Tibial artery (tissue), 4 donors: ENCODE data around the gene ADAMTS16.

Source experiments
- DNase-seq, 2 donors: peaks; one replicate each; pipeline ENCODE4 v3.0.0-alpha.2; 2019
- H3K27ac ChIP-seq, 2 donors: fragments of 200-600 bp; sonication (generic) in 1 of 2; 1 replicate in 1 of 2; 2 replicates in 1 of 2; pipeline ENCODE4 v1.5.1; 2018 to 2019; ENCODE audit warnings: mild to moderate bottlenecking in 1 of 2
- H3K27me3 ChIP-seq, 2 donors: fragments of 200-600 bp; sonication (generic) in 1 of 2; one replicate each; pipeline versions ENCODE4 v1.5.1 to v1.6.0; 2016 to 2019
- H3K36me3 ChIP-seq, 3 donors: fragments of 200-600 bp; sonication (generic) in 2 of 3; one replicate each; pipeline ENCODE4 v1.5.1; 2016 to 2019; ENCODE audit warnings: mild to moderate bottlenecking in 2 of 3
- H3K4me1 ChIP-seq, 4 donors: fragments of 200-600 bp; sonication (generic) in 2 of 4; 1 replicate in 3 of 4; 2 replicates in 1 of 4; pipeline ENCODE4 v1.5.1; 2016 to 2019
- H3K4me3 ChIP-seq, 2 donors: fragments of 200-600 bp; sonication (generic) in 1 of 2; 1 replicate in 1 of 2; 2 replicates in 1 of 2; pipeline ENCODE4 v1.5.1; 2018 to 2019; ENCODE audit warnings: mild to moderate bottlenecking in 2 of 2
- H3K9me3 ChIP-seq, 3 donors: fragments of 200-600 bp; sonication (generic) in 1 of 3; one replicate each; pipeline ENCODE4 v1.5.1; 2016 to 2019
- intact Hi-C: fragments of 100-400 bp; cut with DNase I; formaldehyde crosslinking; loops from one replicate; pipeline ENCODE4 v1.15.0; 2023; ENCODE audit warnings: low total_unique reads
- TF ChIP-seq, protein P1 (sequence below), 2 experiments: fragments of 200-600 bp in 1 of 2; fragments of 450-650 bp in 1 of 2; IDR thresholded peaks; one replicate each; pipeline ENCODE4 v1.5.1; 2017 to 2019; ENCODE audit warnings: antibody characterized with exemption in 2 of 2, mild to moderate bottlenecking in 1 of 2, moderate library complexity in 1 of 2

ADAMTS16 gene

DNA sequence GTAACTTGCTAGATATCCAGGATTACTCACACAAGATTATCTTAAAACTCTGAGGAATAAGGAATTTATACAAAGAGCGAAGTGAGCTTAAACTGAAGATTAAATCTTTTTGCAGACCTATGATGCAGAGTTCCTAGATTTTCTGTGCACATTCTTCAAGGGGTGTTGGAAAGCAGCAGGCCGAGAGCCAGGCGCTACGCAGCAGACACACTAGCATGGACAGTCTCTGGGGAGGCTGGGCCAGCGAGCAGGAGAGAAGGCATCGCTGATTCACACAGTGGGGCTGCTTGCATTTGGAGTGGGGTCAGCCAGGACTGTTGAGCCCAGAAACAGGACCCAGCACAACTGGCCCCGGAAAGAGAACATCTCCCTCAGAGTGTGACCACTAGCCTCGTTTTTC, 136.3 kb downstream of the ADAMTS16 start:
- Histone ChIP-seq H3K36me3 (no peaks in the 10 kb centered on the region), H3K27ac (no peak overlapping the region), H3K9me3 (no peaks in the 10 kb centered on the region), H3K4me3 (no peak overlapping the region), H3K4me1 (peaks cover 0 to under 1% (median 0%) of the 10 kb centered on the region in 4 donors), H3K27me3 (no peaks in the 10 kb centered on the region)
- TF ChIP-seq, protein P1, sequence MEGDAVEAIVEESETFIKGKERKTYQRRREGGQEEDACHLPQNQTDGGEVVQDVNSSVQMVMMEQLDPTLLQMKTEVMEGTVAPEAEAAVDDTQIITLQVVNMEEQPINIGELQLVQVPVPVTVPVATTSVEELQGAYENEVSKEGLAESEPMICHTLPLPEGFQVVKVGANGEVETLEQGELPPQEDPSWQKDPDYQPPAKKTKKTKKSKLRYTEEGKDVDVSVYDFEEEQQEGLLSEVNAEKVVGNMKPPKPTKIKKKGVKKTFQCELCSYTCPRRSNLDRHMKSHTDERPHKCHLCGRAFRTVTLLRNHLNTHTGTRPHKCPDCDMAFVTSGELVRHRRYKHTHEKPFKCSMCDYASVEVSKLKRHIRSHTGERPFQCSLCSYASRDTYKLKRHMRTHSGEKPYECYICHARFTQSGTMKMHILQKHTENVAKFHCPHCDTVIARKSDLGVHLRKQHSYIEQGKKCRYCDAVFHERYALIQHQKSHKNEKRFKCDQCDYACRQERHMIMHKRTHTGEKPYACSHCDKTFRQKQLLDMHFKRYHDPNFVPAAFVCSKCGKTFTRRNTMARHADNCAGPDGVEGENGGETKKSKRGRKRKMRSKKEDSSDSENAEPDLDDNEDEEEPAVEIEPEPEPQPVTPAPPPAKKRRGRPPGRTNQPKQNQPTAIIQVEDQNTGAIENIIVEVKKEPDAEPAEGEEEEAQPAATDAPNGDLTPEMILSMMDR (IDR thresholded peaks at IDR 0.05): no peak
- intact Hi-C loops: no loop called here
- no peak for DNase-seq

- Histone ChIP-seq H3K4me1 (no peaks in the 10 kb centered on the region), H3K9me3 (no peaks in the 10 kb centered on the region), H3K36me3 (no peaks in the 10 kb centered on the region), H3K27me3 (no peaks in the 10 kb centered on the region), H3K27ac (no peak overlapping the region), H3K4me3 (no peak overlapping the region)
- TF ChIP-seq, protein P1 (IDR thresholded peaks at IDR 0.05): no peak
- no peak for DNase-seq
- intact Hi-C loops: no loop called here
These were observed 136.9 kb downstream of the ADAMTS16 start for GRCh38 chr5:5276951-5277517.

DNA sequence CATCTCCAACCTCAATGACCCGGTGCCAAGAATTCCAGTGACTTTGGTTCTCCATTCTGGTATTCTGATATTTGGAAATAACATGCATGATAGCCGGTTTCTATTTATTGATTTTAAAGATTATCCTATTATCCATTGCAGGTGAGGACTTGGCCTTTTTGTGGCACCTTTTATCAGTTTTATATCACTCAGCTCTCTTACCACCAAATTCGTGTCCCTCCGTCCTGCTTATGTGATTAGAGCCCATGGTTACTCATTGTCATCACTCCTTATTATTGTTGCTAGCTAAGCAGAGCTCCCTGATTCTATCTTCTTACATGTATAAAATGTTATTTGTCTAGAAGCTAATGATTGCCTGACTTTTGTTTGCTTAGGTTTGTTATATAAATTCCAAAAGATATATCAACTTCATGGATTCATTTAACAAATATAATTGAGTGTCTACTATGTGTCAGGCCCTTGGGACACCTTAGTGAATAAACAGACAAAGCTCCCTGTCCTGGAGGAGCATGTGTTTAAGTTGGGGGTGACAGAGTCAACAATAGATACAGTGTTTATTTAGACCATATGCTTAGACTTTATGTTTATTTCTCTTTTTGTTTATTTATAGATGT, 138.2 kb downstream of the ADAMTS16 start:
- Histone ChIP-seq H3K27me3 (no peaks in the 10 kb centered on the region), H3K4me3 (no peak overlapping the region), H3K36me3 (no peaks in the 10 kb centered on the region), H3K4me1 (no peaks in the 10 kb centered on the region), H3K9me3 (no peaks in the 10 kb centered on the region), H3K27ac (no peak overlapping the region)
- no peak for DNase-seq
- TF ChIP-seq, protein P1 (IDR thresholded peaks at IDR 0.05): no peak
- intact Hi-C loops: no loop called here

DNA sequence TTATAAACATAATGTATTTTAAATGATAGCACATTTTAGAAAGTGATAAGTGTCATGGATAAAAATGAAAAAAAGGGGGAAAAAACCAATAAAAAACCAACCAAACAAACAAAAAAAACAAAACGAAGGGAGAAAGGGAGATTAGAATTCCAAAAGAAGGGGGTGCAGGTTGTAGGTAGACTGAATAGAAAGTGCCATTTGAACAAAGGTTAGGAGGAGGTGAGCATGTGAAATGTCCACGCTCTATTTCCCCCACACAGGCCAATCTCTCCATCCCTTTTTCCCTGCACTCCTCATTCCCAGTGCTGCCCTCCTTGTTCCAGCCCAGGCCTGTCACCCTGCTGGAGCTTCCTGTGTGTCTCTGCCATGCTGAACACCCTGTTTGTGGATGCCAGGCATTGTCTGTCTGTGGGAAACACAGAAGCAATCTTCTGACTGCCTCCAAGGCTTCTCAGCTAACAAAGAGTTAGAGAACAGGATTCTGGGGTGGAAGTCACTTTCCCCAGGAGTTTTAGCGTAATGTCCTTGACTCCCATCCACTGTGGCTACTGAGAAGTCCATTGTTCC, 138.8 kb downstream of the ADAMTS16 start:
- intact Hi-C loops: no loop called here
- Histone ChIP-seq H3K4me1 (no peaks in the 10 kb centered on the region), H3K9me3 (no peaks in the 10 kb centered on the region), H3K4me3 (no peak overlapping the region), H3K27me3 (no peaks in the 10 kb centered on the region), H3K27ac (no peak overlapping the region), H3K36me3 (no peaks in the 10 kb centered on the region)
- DNase-seq: no peak
- TF ChIP-seq, protein P1 (IDR thresholded peaks at IDR 0.05): no peak

DNA sequence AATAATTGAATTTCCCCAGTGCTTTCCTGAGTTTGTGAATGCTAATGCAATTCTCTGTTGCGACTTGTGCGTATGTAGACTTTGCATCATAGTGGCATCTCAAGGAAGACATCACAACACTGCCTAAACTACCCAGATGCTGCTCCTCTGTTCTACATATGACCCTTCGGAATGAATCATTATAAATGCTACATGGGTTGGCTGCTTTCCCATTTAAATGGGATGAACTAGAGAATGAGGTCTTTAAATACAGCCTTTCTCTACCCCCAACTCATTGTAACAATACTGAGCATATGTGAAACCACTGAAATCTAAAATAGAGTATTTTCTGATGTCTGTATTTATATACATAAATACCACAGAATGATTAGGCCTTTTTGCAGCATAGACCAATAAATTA, 145.8 kb downstream of the ADAMTS16 start:
- Histone ChIP-seq H3K27ac (no peak overlapping the region), H3K36me3 (no peaks in the 10 kb centered on the region), H3K9me3 (no peaks in the 10 kb centered on the region), H3K4me3 (no peak overlapping the region), H3K27me3 (no peaks in the 10 kb centered on the region), H3K4me1 (no peaks in the 10 kb centered on the region)
- DNase-seq: no peak
- TF ChIP-seq, protein P1 (IDR thresholded peaks at IDR 0.05): no peak
- intact Hi-C loops: no loop called here
